NCI-H2081 treated with DMSO at 0.1 percent for 48 hours (cell line): ENCODE measurements around the gene KCNC4.

Experiments
- DNase-seq: peaks from one replicate; lab custom pipeline; 2025; lab: John Stamatoyannopoulos, UW

Gene KCNC4

DNA sequence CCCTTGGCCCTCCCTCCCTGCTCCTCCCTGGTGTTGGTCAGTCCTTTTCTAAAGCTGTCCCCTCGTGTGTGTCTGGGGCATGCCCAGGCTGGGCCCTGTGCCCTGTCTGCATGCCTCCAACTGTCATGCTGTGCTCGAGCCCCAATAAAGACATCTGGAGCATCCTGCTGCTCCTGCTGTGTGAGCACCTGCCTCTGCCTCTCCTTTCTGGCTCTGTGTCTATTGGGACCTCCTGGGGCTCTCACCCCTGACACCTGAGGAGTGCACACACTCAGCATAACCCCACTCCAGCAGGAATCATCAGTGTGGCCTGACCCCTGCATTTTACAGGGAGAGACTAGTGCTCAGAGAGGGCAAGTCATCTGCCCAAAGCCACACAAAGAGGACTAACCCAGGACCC is 23.7 kb downstream of the KCNC4 start:
- no peak for DNase-seq

DNA sequence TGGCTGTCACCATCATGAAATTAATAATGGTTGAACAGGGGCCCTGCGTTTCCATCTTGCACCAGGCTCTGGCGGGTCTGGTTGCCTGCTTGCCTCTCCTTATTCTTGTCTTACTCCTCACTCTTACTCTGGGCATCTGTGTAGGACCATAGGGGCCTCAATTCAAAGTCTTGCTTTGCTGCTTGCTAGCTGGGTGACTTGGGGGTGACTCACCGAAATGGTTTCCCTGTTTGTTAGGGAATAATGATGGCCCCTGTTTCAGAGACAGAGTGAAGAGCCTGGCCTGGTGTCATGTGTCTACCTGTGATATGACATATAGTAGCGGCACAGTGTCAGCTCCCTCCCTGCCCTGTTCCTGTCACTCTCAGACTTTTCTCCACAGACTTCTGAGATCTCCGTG is 24.6 kb downstream of the KCNC4 start:
- DNase-seq, result no peak

GRCh38 chr1:110235181-110235833 is 25.2 kb downstream of the KCNC4 start:
- no peak for DNase-seq

DNA sequence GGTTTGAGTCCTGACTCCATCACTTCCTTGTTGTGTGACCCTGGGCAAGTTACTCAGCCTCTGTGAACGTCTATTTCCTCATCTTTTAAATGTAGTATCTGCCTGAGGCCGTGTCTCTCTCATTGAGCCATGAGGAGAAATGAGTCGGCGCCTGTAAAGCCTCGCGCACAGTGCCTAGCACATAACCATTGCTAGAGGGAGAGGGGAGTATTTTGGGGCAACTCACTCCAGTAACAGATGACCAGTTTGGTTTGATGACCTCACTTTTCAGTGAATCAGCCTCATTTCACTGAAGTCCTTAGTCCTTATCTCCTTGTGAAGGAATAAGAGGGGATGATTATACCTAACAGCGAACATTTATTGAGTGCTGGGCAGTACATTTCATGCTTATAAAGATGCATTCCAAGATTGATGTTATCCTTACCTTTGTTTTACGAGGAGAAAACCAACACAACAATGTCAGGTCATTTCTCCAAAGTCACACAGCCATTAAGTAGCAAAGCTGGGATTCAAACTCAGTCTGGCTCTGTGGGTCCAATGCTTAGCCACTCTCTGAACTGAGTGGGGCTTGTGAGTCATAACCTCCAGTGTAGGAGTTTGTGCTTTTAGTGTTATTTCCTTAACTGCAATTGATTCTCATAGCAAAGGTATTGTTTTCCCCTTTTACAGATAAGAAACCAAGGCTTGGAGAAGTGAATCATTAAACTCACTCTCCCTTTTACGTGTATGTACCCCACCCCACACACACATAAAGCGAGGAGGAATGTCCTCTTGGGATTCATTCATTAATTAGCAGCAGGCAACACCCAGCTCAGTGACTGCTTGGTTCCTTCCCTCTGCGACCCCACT is 25.9 kb downstream of the KCNC4 start:
- DNase-seq, result no peak

DNA sequence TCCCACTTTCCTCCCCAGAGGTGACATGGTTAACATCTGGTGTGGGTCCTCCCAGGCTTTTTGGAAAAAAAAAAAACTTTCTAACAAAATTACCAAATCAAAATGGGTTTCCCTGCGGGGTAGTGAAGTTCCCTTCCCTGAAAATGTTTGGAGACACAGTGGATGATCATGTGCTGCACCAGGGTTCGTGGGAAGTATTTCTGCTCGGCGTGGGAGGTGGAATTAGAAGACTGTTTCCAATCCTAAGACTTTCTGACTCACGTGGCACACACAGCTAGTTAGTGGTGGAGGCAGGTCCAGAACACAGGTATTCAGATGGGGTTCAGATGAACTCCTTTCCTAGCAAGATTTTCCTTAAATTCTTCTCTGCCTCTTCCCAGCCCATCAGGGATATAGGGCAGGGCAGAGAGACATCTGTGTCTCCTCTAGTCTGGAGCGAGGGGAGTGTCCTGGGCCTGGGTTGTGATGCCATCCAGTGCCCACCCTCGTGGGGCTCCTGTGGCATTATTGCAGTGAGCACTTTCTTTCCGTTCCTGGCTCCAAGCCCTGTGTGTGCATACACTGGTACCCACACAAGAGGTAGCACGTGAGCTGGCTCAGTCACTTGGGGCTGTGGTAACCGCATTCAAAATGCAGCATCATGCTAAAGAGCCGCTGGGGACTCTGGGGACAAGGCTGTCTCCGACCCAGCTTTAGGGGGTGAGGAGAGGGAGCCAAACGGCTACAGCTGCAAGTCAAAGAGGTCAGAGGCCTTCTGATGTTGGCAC is 27.5 kb downstream of the KCNC4 start:
- no peak for DNase-seq

DNA sequence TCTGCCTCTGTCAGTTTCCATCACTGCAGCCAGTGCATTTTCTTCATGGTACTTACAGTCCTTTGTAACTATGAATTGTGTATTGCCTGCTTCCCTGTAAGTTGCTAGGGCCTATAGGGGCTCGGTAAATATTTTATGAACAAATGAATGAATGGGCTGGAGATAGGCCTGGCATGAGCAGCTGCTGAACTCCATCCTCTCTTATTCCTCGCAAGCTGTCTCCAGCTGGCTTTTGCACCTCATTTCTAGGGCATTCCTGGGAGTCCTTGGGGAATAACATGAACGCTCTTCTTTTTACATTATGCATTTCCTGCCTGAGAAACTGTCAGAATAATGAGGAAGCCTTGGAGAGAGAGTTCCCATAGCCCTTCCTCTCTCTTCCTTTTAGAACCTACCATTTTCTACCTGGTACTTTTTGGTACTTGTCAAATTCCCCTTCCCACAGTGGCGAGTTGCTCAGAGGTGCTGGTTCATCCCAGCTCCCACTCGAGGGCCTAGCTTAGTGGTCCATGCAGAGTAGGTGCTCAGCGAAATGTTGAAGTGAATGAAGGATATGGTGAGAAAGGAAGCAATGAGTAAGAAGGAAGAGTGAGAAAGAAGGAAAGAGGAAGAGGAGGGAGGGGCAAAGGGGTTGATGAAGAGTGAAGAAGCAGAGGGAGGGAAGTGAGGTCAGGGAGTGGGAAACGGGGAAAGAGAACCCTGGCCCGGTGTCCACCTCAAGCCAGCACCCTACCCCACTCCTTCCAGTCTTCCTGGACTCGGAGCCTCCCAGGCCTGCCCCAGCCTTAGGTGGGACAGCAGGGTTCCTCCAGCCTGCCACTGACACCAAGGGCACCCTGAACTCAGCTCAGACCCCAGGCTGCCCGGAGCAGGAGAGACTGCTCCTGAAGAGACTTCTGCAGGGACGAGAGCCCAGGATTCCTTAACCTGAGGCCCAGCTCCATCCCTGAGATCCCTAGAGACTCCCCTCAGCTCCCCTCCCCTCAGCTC is 29.6 kb downstream of the KCNC4 start:
- no peak for DNase-seq

GRCh38 chr1:110240476-110241210 is 30.5 kb downstream of the KCNC4 start:
- no peak for DNase-seq

DNA sequence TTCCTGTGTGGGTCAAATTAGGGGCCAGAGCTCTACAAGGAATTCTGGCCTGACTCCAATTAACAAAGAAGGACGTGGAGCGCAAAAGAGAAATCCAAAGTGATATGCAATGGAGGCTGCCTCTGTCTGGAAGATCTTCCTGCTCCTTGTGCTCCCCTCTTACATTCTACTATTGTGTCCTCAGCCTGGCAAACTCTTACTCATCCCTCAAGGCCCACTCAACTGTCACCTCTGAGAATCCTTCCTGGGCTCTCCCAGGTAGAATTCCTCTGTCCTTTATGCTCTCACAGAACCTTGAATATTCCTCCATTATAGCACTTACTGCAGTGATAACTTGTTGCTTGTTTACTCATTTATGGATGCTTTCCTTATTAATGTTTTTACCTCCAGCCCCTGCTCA is 31.4 kb downstream of the KCNC4 start:
- no peak for DNase-seq

DNA sequence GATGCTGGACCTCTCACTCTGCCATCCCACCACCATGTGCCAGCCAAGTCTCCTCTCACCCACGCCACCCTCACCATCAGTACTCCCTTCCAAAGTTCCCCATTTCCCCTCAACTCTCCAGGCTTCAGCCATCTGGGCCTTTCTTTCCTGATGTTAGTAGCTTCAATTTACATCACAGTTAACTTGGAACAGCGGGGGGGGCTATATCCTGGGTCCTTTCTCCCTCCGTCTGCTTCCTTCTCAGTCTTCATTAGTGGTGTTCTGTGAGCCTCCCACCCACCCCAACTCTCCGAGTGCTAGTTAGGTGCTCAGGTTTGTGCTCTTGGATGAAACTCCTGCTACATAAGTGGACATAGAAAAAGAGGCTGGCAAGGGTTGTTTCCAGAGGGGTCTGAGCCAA is 31.9 kb downstream of the KCNC4 start:
- no peak for DNase-seq

DNA sequence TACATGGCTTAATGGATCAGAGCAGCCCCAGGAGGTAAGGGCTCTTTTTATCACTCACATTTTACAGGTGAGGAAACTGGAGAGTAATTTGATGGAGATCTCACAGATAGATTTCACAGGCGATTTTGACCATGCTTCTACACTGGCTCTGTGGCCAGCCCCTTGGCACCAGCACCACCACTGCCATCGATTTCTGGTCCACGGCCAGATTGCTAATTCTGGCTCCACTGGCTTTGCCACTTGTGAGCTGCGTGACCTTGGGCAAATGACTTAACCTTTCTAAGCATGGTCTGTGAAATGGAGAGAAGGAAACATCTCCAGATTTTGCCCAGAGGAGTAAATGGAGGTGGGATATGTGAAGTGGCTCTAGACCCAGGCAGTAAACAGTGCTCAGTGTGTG is 32.6 kb downstream of the KCNC4 start:
- DNase-seq, result no peak

DNA sequence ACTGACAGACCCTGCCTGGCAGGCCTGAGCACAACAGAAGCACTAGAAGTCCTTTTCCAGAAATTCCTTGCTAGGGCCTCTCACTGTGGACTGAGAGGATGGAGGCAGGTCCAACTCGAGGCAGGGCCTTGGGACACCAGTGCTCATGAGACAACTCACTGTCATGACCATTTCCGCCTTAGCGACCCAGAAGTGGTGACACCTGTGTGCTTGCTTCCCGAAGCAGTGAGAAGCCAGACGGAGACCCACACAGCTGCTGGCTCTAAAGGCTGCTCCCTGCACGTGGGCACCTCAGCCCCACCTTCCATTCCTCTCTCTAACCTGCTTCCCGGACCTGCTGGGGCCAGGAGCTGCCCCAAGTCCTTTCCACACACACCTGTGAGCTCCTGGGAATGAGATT is 33.0 kb downstream of the KCNC4 start:
- no peak for DNase-seq

GRCh38 chr1:110243574-110243973 is 33.5 kb downstream of the KCNC4 start:
- DNase-seq, result no peak

GRCh38 chr1:110245876-110246620 is 35.9 kb downstream of the KCNC4 start:
- DNase-seq, result no peak

DNA sequence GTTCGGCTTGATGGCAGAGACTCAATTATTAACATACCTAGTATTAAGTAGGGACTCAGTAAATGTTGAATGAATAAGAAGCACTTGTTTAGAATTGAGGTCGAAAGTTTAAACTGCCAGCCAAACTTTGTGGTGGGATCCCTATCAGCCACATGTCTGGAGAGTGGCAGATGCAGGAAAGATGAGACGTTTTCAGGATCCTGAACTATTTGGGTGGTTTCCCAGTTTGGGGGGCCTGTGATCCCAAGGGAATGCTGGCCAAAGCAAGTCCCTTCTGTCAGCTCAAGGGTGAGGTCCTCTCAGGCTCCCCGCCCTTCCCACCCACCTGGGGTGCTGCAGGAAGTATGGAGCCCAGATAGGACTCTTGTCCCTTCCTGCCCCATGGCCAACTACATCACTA is 38.6 kb downstream of the KCNC4 start:
- DNase-seq, result no peak

- DNase-seq, result no peak
Measured at GRCh38 chr1:110249256-110249655, 39.1 kb downstream of the KCNC4 start.

GRCh38 chr1:110250008-110250407 is 39.9 kb downstream of the KCNC4 start:
- no peak for DNase-seq

- DNase-seq, result no peak
Measured at GRCh38 chr1:110250749-110251148, 40.6 kb downstream of the KCNC4 start.

GRCh38 chr1:110253213-110253612 is 43.1 kb downstream of the KCNC4 start:
- no peak for DNase-seq

- no peak for DNase-seq
Measured at GRCh38 chr1:110254604-110255391, 44.7 kb downstream of the KCNC4 start.
